Measurements from ENCODE around the gene SBF2.
"Not testable (repeated sequence)": the region's sequence is repeated elsewhere in the genome, so short reads cannot be mapped to it uniquely, and the experiment has no call there.

Gene SBF2

GRCh38 chr11:10012068-10012467, 282.0 kb downstream of the SBF2 start:
- TF ChIP-seq CTCF (IDR thresholded peaks at IDR 0.05; ENCODE audit: low read depth, low read length, missing control alignments), result no peak
- no peak overlapping the region for H3K4me3 ChIP-seq (ENCODE audit: low read depth, low read length)
- DNase-seq (ENCODE audit: low read depth), result no peak

GRCh38 chr11:10005955-10006525, 288.0 kb downstream of the SBF2 start:
- TF ChIP-seq CTCF (IDR thresholded peaks at IDR 0.05; ENCODE audit: low read depth, low read length, missing control alignments), result no peak

GRCh38 chr11:10004526-10005113, 289.4 kb downstream of the SBF2 start:
- TF ChIP-seq CTCF (IDR thresholded peaks at IDR 0.05; ENCODE audit: low read depth, low read length, missing control alignments), result no peak
- DNase-seq (ENCODE audit: low read depth), result no peak
- H3K4me3 ChIP-seq (ENCODE audit: low read depth, low read length), result no peak overlapping the region

More at GRCh38 chr11:10005955-10006525, 288.0 kb downstream of the SBF2 start:
- no peak for DNase-seq (ENCODE audit: low read depth)
- no peak overlapping the region for H3K4me3 ChIP-seq (ENCODE audit: low read depth, low read length)

GRCh38 chr11:10002221-10002620, 291.8 kb downstream of the SBF2 start:
- no peak overlapping the region for H3K4me3 ChIP-seq (ENCODE audit: low read depth, low read length)
- DNase-seq (ENCODE audit: low read depth), result no peak
- no peak for TF ChIP-seq CTCF (IDR thresholded peaks at IDR 0.05; ENCODE audit: low read depth, low read length, missing control alignments)

- no peak for TF ChIP-seq CTCF (IDR thresholded peaks at IDR 0.05; ENCODE audit: low read depth, low read length, missing control alignments)
- H3K4me3 ChIP-seq (ENCODE audit: low read depth, low read length), result no peak overlapping the region
- no peak for DNase-seq (ENCODE audit: low read depth)
Measured at GRCh38 chr11:9992306-9992705, 301.7 kb downstream of the SBF2 start.

- TF ChIP-seq CTCF (IDR thresholded peaks at IDR 0.05; ENCODE audit: low read depth, low read length, missing control alignments), result no peak
- DNase-seq (ENCODE audit: low read depth), result no peak
- no peak overlapping the region for H3K4me3 ChIP-seq (ENCODE audit: low read depth, low read length)
Measured at GRCh38 chr11:9990221-9990973, 303.6 kb downstream of the SBF2 start.

- H3K4me3 ChIP-seq (ENCODE audit: low read depth, low read length); DNase-seq (ENCODE audit: low read depth): not testable (repeated sequence)
Measured at GRCh38 chr11:9987303-9987702, 306.7 kb downstream of the SBF2 start.
